ENCODE results near the gene DENND4B.

DENND4B gene

GRCh38 chr1:153888533-153888932, 58.0 kb downstream of the DENND4B start:
- no peak for DNase-seq (ENCODE audit: extremely low read depth in 1 of 2, low read depth in 1 of 2)

- no peak for DNase-seq (ENCODE audit: extremely low read depth in 1 of 2, low read depth in 1 of 2)
Measured at GRCh38 chr1:153886127-153886526, 60.4 kb downstream of the DENND4B start.

- DNase-seq (ENCODE audit: extremely low read depth in 1 of 2, low read depth in 1 of 2): no peak
Measured at GRCh38 chr1:153883223-153883622, 63.3 kb downstream of the DENND4B start.

GRCh38 chr1:153882296-153882912, 64.1 kb downstream of the DENND4B start:
- DNase-seq (ENCODE audit: extremely low read depth in 1 of 2, low read depth in 1 of 2): no peak

GRCh38 chr1:153881751-153882150, 64.8 kb downstream of the DENND4B start:
- no peak for DNase-seq (ENCODE audit: extremely low read depth in 1 of 2, low read depth in 1 of 2)

- no peak for DNase-seq (ENCODE audit: extremely low read depth in 1 of 2, low read depth in 1 of 2)
Measured at GRCh38 chr1:153880962-153881361, 65.6 kb downstream of the DENND4B start.

- DNase-seq (ENCODE audit: extremely low read depth in 1 of 2, low read depth in 1 of 2): no peak
Measured at GRCh38 chr1:153880024-153880423, 66.5 kb downstream of the DENND4B start.
